HPDE6-E6E7 (cell line): Measurements from ENCODE around the gene TUBA1B.

Experiments
- DNase-seq: peaks from one replicate; pipeline ENCODE4 v3.0.0; 2011; ENCODE audit warnings: missing footprints; ENCODE audit errors: extremely low spot score

The TUBA1B gene

GRCh38 chr12:49089821-49090773 is 41.1 kb downstream of the TUBA1B start:
- DNase-seq = no peak

- no peak for DNase-seq
These were observed 42.3 kb downstream of the TUBA1B start for GRCh38 chr12:49088932-49089330.

GRCh38 chr12:49088150-49088931 is 42.9 kb downstream of the TUBA1B start:
- DNase-seq = peak; percentile 82

- no peak for DNase-seq
These were observed 45.1 kb downstream of the TUBA1B start for GRCh38 chr12:49086116-49086515.

GRCh38 chr12:49084438-49084837 is 46.8 kb downstream of the TUBA1B start:
- DNase-seq = no peak

DNA sequence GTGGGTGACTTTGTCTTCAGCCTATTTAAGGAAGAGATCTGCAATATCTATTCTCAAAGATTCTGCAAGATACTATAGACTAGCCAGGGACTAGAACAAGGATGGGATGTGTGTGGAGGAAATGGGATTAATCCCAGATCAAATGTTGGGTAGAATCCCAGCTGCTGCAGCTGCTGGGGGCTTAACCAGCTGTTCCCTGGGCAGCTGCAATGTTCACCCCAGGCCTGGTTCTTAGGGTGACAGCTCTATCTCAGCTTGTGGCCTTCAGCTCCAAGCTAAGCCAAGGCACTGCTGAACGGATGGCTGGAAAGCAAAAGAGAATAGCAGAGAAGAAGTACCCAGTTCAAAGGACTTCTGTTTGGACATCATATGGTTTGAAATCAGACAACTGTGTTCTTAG is 51.4 kb downstream of the TUBA1B start:
- no peak for DNase-seq
